Uterus (tissue), 4 donors: ENCODE results near the gene BRAT1. TPM values are rescaled to one million over a fixed set of nuclear protein-coding genes. Genes with fewer than 3 reads are reported as not detected.
"Not testable (repeated sequence)": the region's sequence is repeated elsewhere in the genome, so short reads cannot be mapped to it uniquely, and the experiment has no call there.

ENCODE experiments used
- DNase-seq, 2 donors: peaks; one replicate each; pipeline ENCODE4 v3.0.0-alpha.2; 2019 to 2020
- H3K27ac ChIP-seq, 2 donors: fragments of 200-600 bp; sonication (generic); 1 replicate in 1 of 2; 2 replicates in 1 of 2; pipeline ENCODE4 v1.5.1; 2016 to 2018
- H3K27me3 ChIP-seq, 2 donors: fragments of 200-600 bp; sonication (generic); one replicate each; pipeline ENCODE4 v1.5.1; 2018 to 2019; ENCODE audit warnings: control low read depth in 1 of 2
- H3K36me3 ChIP-seq, 2 donors: fragments of 200-600 bp; sonication (generic); one replicate each; pipeline ENCODE4 v1.5.1; 2019; ENCODE audit warnings: control low read depth in 1 of 2
- H3K4me1 ChIP-seq, 2 donors: fragments of 200-600 bp; sonication (generic); one replicate each; pipeline ENCODE4 v1.5.1; 2018 to 2019; ENCODE audit warnings: control low read depth in 1 of 2
- H3K4me3 ChIP-seq, 2 donors: fragments of 200-600 bp; sonication (generic); 1 replicate in 1 of 2; 2 replicates in 1 of 2; pipeline ENCODE4 v1.5.1; 2018 to 2019; ENCODE audit warnings: mild to moderate bottlenecking in 1 of 2
- H3K9me3 ChIP-seq, 2 donors: fragments of 200-600 bp; sonication (generic); one replicate each; pipeline ENCODE4 v1.5.1; 2019; ENCODE audit warnings: control low read depth in 1 of 2
- CTCF ChIP-seq, 4 experiments: fragments of 200-600 bp in 2 of 4; fragments of 450-650 bp in 2 of 4; sonication (generic) in 2 of 4; IDR thresholded peaks; one replicate each; pipeline ENCODE4 v1.5.1; 2016 to 2019; ENCODE audit warnings: antibody characterized with exemption in 4 of 4, mild to moderate bottlenecking in 2 of 4, moderate library complexity in 1 of 4
- POLR2A ChIP-seq, 2 donors: fragments of 450-650 bp; IDR thresholded peaks; one replicate each; pipeline ENCODE4 v1.6.1; 2016; ENCODE audit warnings: antibody characterized with exemption in 2 of 2, mild to moderate bottlenecking in 1 of 2, moderate library complexity in 1 of 2
- intact Hi-C: fragments of 100-400 bp; cut with DNase I; formaldehyde crosslinking; loops from one replicate; pipeline ENCODE4 v1.15.1; 2023; ENCODE audit warnings: low total_unique reads
- total RNA-seq, 4 donors: library from RNA; depleted of rRNA in 3 of 4; stranded (reverse); fragments of >200 nt in 3 of 4; gene quantifications; one replicate each; pipeline versions ENCODE4 v1.1.0 to v1.2.4, GENCODE V29; 2014 to 2023
- donor health status: DM: yes; HTN: yes; CAD: no.

Gene BRAT1
- total RNA-seq, 4 donors from 2014 or later, result 10.3 to 44.3 (median 36.0) TPM

GRCh38 chr7:2540133-2540532, 15.2 kb downstream of the BRAT1 start:
- H3K9me3 ChIP-seq, result no peaks in the 10 kb centered on the region
- no peak for DNase-seq
- H3K27ac ChIP-seq, result no peak overlapping the region
- H3K4me3 ChIP-seq, result no peak overlapping the region
- no peaks in the 10 kb centered on the region for H3K4me1 ChIP-seq
- no peak for TF ChIP-seq CTCF (IDR thresholded peaks at IDR 0.05)
- no peak for TF ChIP-seq POLR2A (IDR thresholded peaks at IDR 0.05)
- H3K36me3 ChIP-seq, result no peaks in the 10 kb centered on the region
- intact Hi-C loops, result no loop called here
- H3K27me3 ChIP-seq, result no peaks in the 10 kb centered on the region

GRCh38 chr7:2539031-2539911, 16.1 kb downstream of the BRAT1 start:
- DNase-seq, result no peak
- intact Hi-C loops, result no loop called here
- Histone ChIP-seq H3K9me3 (no peaks in the 10 kb centered on the region), H3K4me1 (no peaks in the 10 kb centered on the region), H3K27ac (no peak overlapping the region), H3K27me3 (no peaks in the 10 kb centered on the region), H3K4me3 (no peak overlapping the region), H3K36me3 (no peaks in the 10 kb centered on the region)
- TF ChIP-seq POLR2A (IDR thresholded peaks at IDR 0.05), result no peak
- TF ChIP-seq CTCF (IDR thresholded peaks at IDR 0.05), result no peak

- intact Hi-C loops, result no loop called here
- TF ChIP-seq POLR2A (IDR thresholded peaks at IDR 0.05), result no peak
- no peak for TF ChIP-seq CTCF (IDR thresholded peaks at IDR 0.05)
- DNase-seq, result no peak
- no peaks in the 10 kb centered on the region for H3K9me3 ChIP-seq
- no peaks in the 10 kb centered on the region for H3K36me3 ChIP-seq
- H3K4me1 ChIP-seq, result no peaks in the 10 kb centered on the region
- H3K27ac ChIP-seq, result no peak overlapping the region
- H3K27me3 ChIP-seq, result no peaks in the 10 kb centered on the region
- no peak overlapping the region for H3K4me3 ChIP-seq
Observed at GRCh38 chr7:2537981-2538851, 17.1 kb downstream of the BRAT1 start.

GRCh38 chr7:2535872-2536627, 19.3 kb downstream of the BRAT1 start:
- intact Hi-C loops, result not testable (repeated sequence)

GRCh38 chr7:2534214-2534613, 21.1 kb downstream of the BRAT1 start:
- H3K4me3 ChIP-seq, DNase-seq, H3K9me3 ChIP-seq, H3K36me3 ChIP-seq, intact Hi-C loops, H3K27me3 ChIP-seq, H3K4me1 ChIP-seq, H3K27ac ChIP-seq: not testable (repeated sequence)

More at GRCh38 chr7:2535872-2536627, 19.3 kb downstream of the BRAT1 start:
- not testable (repeated sequence) for H3K36me3 ChIP-seq, H3K4me1 ChIP-seq, DNase-seq, H3K27ac ChIP-seq, H3K27me3 ChIP-seq, H3K4me3 ChIP-seq, H3K9me3 ChIP-seq

GRCh38 chr7:2533566-2533965, 21.8 kb downstream of the BRAT1 start:
- H3K36me3 ChIP-seq, H3K27me3 ChIP-seq, H3K4me3 ChIP-seq, H3K4me1 ChIP-seq, H3K9me3 ChIP-seq, intact Hi-C loops, H3K27ac ChIP-seq, DNase-seq: not testable (repeated sequence)

GRCh38 chr7:2532816-2533215, 22.5 kb downstream of the BRAT1 start:
- peaks cover 0 to 13% of the 10 kb centered on the region in 2 donors for H3K4me1 ChIP-seq
- H3K9me3 ChIP-seq, intact Hi-C loops, H3K27me3 ChIP-seq, DNase-seq, H3K27ac ChIP-seq, H3K36me3 ChIP-seq, H3K4me3 ChIP-seq: not testable (repeated sequence)

- H3K27ac ChIP-seq, H3K9me3 ChIP-seq, H3K27me3 ChIP-seq, DNase-seq, H3K36me3 ChIP-seq, intact Hi-C loops, H3K4me3 ChIP-seq: not testable (repeated sequence)
- H3K4me1 ChIP-seq, result peaks cover 0 to 13% of the 10 kb centered on the region in 2 donors
Observed at GRCh38 chr7:2532199-2532772, 23.0 kb downstream of the BRAT1 start.

- H3K4me1 ChIP-seq, result peaks cover 0 to 13% of the 10 kb centered on the region in 2 donors
- intact Hi-C loops, H3K36me3 ChIP-seq, H3K4me3 ChIP-seq, H3K9me3 ChIP-seq, H3K27ac ChIP-seq, DNase-seq, H3K27me3 ChIP-seq: not testable (repeated sequence)
Observed at GRCh38 chr7:2531796-2532110, 23.6 kb downstream of the BRAT1 start.
